ENCODE results near the gene ARFGEF3.
A peak's percentile ranks its signal among the peaks of the same experiment; 100 is the strongest.

The ARFGEF3 gene

DNA sequence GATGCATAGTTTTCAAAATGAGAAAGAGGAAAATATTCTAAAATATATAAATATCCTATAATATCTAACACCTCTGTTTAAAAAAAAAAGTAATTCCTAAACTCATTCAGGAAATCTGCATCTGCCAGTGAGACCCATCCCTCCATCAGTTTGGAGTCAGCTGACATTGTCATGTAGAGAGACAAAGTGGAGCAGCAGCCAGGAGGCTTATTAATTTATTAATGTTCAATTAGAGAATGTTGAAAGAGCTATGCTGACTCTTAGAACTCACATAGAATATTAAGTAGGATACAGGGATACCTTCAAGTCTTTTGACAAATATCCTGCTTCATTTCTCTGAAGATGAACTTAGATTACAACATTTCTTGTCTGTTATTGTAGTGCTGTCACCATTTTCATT lies 41.8 kb upstream of the ARFGEF3 start:
- H2BK5ac ChIP-seq (ENCODE audit: low read depth, low read length, poor library complexity, severe bottlenecking) = no peak overlapping the region
- no peak overlapping the region for H3K4ac ChIP-seq (ENCODE audit: low read depth in 1 of 2, low read length in 2 of 2)
- no peak overlapping the region for H2BK12ac ChIP-seq (ENCODE audit: low read length in 2 of 2)
- no peak overlapping the region for H3K23ac ChIP-seq (ENCODE audit: low read length in 2 of 2)
- no peaks in the 10 kb centered on the region for H3K9me3 ChIP-seq (ENCODE audit: control insufficient read depth, low read length)
- no peak overlapping the region for H2BK15ac ChIP-seq (ENCODE audit: low read depth, poor library complexity, severe bottlenecking)
- H2BK120ac ChIP-seq (ENCODE audit: low read depth, low read length) = no peak overlapping the region
- H4K8ac ChIP-seq (ENCODE audit: low read length) = no peak overlapping the region
- no peak for DNase-seq
- no peak overlapping the region for H2AK5ac ChIP-seq (ENCODE audit: low read length, severe bottlenecking)
- no peaks in the 10 kb centered on the region for H3K4me1 ChIP-seq (ENCODE audit: control insufficient read depth, insufficient read depth, low read depth, low read length)
- H3K4me3 ChIP-seq (ENCODE audit: insufficient read depth in 1 of 2, low read depth in 1 of 2, low read length in 2 of 2) = no peak overlapping the region
- no peak overlapping the region for H2AFZ ChIP-seq (ENCODE audit: low read depth, low read length)
- H3K36me3 ChIP-seq (ENCODE audit: control insufficient read depth in 1 of 2, insufficient read depth in 2 of 2, low read depth in 1 of 2, low read length in 2 of 2) = no peaks in the 10 kb centered on the region
- no peak overlapping the region for H3K4me2 ChIP-seq (ENCODE audit: low read length, poor library complexity, severe bottlenecking)
- H3K79me1 ChIP-seq (replicated peaks; ENCODE audit: low read length, poor library complexity, severe bottlenecking) = no peaks in the 10 kb centered on the region
- no peak overlapping the region for H3K14ac ChIP-seq (ENCODE audit: low read length in 2 of 2)
- H3K27me3 ChIP-seq (ENCODE audit: control insufficient read depth in 1 of 2, insufficient read depth in 1 of 2, low read length in 2 of 2) = peaks cover 2 to 29% of the 10 kb centered on the region in 2 experiments
- H3K9ac ChIP-seq (ENCODE audit: low read length) = no peak overlapping the region
- H3K27ac ChIP-seq (ENCODE audit: low read length, poor library complexity, severe bottlenecking) = no peak overlapping the region
- H4K91ac ChIP-seq (ENCODE audit: low read length) = no peak overlapping the region
- no peak overlapping the region for H3K18ac ChIP-seq (ENCODE audit: low read depth in 1 of 2, low read length in 2 of 2)

GRCh38 chr6:138124096-138124495 lies 37.6 kb upstream of the ARFGEF3 start:
- Histone ChIP-seq H3K23ac (ENCODE audit: low read length in 2 of 2) (no peak overlapping the region), H3K4me2 (ENCODE audit: low read length, poor library complexity, severe bottlenecking) (no peak overlapping the region), H3K4me3 (ENCODE audit: insufficient read depth in 1 of 2, low read depth in 1 of 2, low read length in 2 of 2) (no peak overlapping the region), H3K14ac (ENCODE audit: low read length in 2 of 2) (no peak overlapping the region), H2BK120ac (ENCODE audit: low read depth, low read length) (no peak overlapping the region), H3K9ac (ENCODE audit: low read length) (no peak overlapping the region), H2AFZ (ENCODE audit: low read depth, low read length) (no peak overlapping the region), H2BK15ac (ENCODE audit: low read depth, poor library complexity, severe bottlenecking) (no peak overlapping the region), H2BK5ac (ENCODE audit: low read depth, low read length, poor library complexity, severe bottlenecking) (no peak overlapping the region), H3K79me1 (replicated peaks; ENCODE audit: low read length, poor library complexity, severe bottlenecking) (no peaks in the 10 kb centered on the region), H3K36me3 (ENCODE audit: control insufficient read depth in 1 of 2, insufficient read depth in 2 of 2, low read depth in 1 of 2, low read length in 2 of 2) (no peaks in the 10 kb centered on the region), H4K8ac (ENCODE audit: low read length) (no peak overlapping the region), H3K4me1 (ENCODE audit: control insufficient read depth, insufficient read depth, low read depth, low read length) (no peaks in the 10 kb centered on the region), H2BK12ac (ENCODE audit: low read length in 2 of 2) (no peak overlapping the region), H3K9me3 (ENCODE audit: control insufficient read depth, low read length) (no peaks in the 10 kb centered on the region), H3K27me3 (ENCODE audit: control insufficient read depth in 1 of 2, insufficient read depth in 1 of 2, low read length in 2 of 2) (peaks cover 0 to 22% of the 10 kb centered on the region in 2 experiments), H4K91ac (ENCODE audit: low read length) (no peak overlapping the region), H2AK5ac (ENCODE audit: low read length, severe bottlenecking) (no peak overlapping the region), H3K4ac (ENCODE audit: low read depth in 1 of 2, low read length in 2 of 2) (no peak overlapping the region), H3K18ac (ENCODE audit: low read depth in 1 of 2, low read length in 2 of 2) (no peak overlapping the region), H3K27ac (ENCODE audit: low read length, poor library complexity, severe bottlenecking) (no peak overlapping the region)
- DNase-seq = no peak
- WGBS = 88% methylated on average over 3 of the region's 4 CpGs

DNA sequence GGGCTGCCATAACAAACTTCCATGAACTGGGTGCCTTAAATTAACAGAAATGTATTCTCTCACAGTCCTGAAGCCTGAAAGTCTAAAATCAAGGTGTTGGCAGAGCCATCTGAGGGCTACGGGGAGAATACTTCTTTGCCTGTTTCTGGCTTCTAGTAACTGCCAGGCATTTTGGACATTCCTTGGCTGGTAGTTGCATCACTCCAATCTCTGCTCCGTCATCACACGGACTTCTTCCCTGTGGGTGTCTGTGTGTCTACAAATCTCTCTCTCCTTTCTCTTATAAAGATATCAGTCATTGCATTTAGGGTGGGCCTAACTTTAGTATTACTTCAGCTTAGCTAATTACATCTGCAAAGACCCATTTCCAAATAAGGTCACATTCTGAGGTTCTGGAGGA lies 33.6 kb upstream of the ARFGEF3 start:
- Histone ChIP-seq H3K9me3 (ENCODE audit: control insufficient read depth, low read length) (no peaks in the 10 kb centered on the region), H2BK12ac (ENCODE audit: low read length in 2 of 2) (no peak overlapping the region), H3K27ac (ENCODE audit: low read length, poor library complexity, severe bottlenecking) (no peak overlapping the region), H3K14ac (ENCODE audit: low read length in 2 of 2) (no peak overlapping the region), H3K18ac (ENCODE audit: low read depth in 1 of 2, low read length in 2 of 2) (no peak overlapping the region), H4K91ac (ENCODE audit: low read length) (no peak overlapping the region), H3K4ac (ENCODE audit: low read depth in 1 of 2, low read length in 2 of 2) (no peak overlapping the region), H3K4me1 (ENCODE audit: control insufficient read depth, insufficient read depth, low read depth, low read length) (no peaks in the 10 kb centered on the region), H2AFZ (ENCODE audit: low read depth, low read length) (no peak overlapping the region), H2BK120ac (ENCODE audit: low read depth, low read length) (no peak overlapping the region), H2AK5ac (ENCODE audit: low read length, severe bottlenecking) (no peak overlapping the region), H3K36me3 (ENCODE audit: control insufficient read depth in 1 of 2, insufficient read depth in 2 of 2, low read depth in 1 of 2, low read length in 2 of 2) (no peaks in the 10 kb centered on the region), H3K9ac (ENCODE audit: low read length) (no peak overlapping the region), H3K4me3 (ENCODE audit: insufficient read depth in 1 of 2, low read depth in 1 of 2, low read length in 2 of 2) (no peak overlapping the region), H3K27me3 (ENCODE audit: control insufficient read depth in 1 of 2, insufficient read depth in 1 of 2, low read length in 2 of 2) (peaks cover 3 to 4% of the 10 kb centered on the region in 2 experiments), H2BK15ac (ENCODE audit: low read depth, poor library complexity, severe bottlenecking) (no peak overlapping the region), H3K4me2 (ENCODE audit: low read length, poor library complexity, severe bottlenecking) (peak overlapping the region; percentile 45), H2BK5ac (ENCODE audit: low read depth, low read length, poor library complexity, severe bottlenecking) (no peak overlapping the region), H3K79me1 (replicated peaks; ENCODE audit: low read length, poor library complexity, severe bottlenecking) (no peaks in the 10 kb centered on the region), H4K8ac (ENCODE audit: low read length) (no peak overlapping the region), H3K23ac (ENCODE audit: low read length in 2 of 2) (no peak overlapping the region)
- no peak for DNase-seq
- WGBS = 98% methylated on average over 2 of the region's 3 CpGs

- Histone ChIP-seq H2BK120ac (ENCODE audit: low read depth, low read length) (no peak overlapping the region), H3K9me3 (ENCODE audit: control insufficient read depth, low read length) (no peaks in the 10 kb centered on the region), H3K9ac (ENCODE audit: low read length) (no peak overlapping the region), H2AK5ac (ENCODE audit: low read length, severe bottlenecking) (no peak overlapping the region), H3K36me3 (ENCODE audit: control insufficient read depth in 1 of 2, insufficient read depth in 2 of 2, low read depth in 1 of 2, low read length in 2 of 2) (no peaks in the 10 kb centered on the region), H2BK12ac (ENCODE audit: low read length in 2 of 2) (no peak overlapping the region), H3K27me3 (ENCODE audit: control insufficient read depth in 1 of 2, insufficient read depth in 1 of 2, low read length in 2 of 2) (peaks cover 0 to 4% of the 10 kb centered on the region in 2 experiments), H3K27ac (ENCODE audit: low read length, poor library complexity, severe bottlenecking) (no peak overlapping the region), H3K4me3 (ENCODE audit: insufficient read depth in 1 of 2, low read depth in 1 of 2, low read length in 2 of 2) (no peak overlapping the region), H3K4me1 (ENCODE audit: control insufficient read depth, insufficient read depth, low read depth, low read length) (no peaks in the 10 kb centered on the region), H3K14ac (ENCODE audit: low read length in 2 of 2) (no peak overlapping the region), H2AFZ (ENCODE audit: low read depth, low read length) (no peak overlapping the region), H3K79me1 (replicated peaks; ENCODE audit: low read length, poor library complexity, severe bottlenecking) (no peaks in the 10 kb centered on the region), H4K8ac (ENCODE audit: low read length) (no peak overlapping the region), H4K91ac (ENCODE audit: low read length) (no peak overlapping the region), H3K23ac (ENCODE audit: low read length in 2 of 2) (no peak overlapping the region), H3K18ac (ENCODE audit: low read depth in 1 of 2, low read length in 2 of 2) (no peak overlapping the region), H2BK15ac (ENCODE audit: low read depth, poor library complexity, severe bottlenecking) (no peak overlapping the region), H2BK5ac (ENCODE audit: low read depth, low read length, poor library complexity, severe bottlenecking) (no peak overlapping the region), H3K4ac (ENCODE audit: low read depth in 1 of 2, low read length in 2 of 2) (no peak overlapping the region), H3K4me2 (ENCODE audit: low read length, poor library complexity, severe bottlenecking) (no peak overlapping the region)
- DNase-seq = no peak
- 82% methylated on average over 8 of the region's 8 CpGs for WGBS
Measured at GRCh38 chr6:138129190-138129589, 32.5 kb upstream of the ARFGEF3 start.
